ENCODE data around the gene IGSF8.

Gene IGSF8, protein sequence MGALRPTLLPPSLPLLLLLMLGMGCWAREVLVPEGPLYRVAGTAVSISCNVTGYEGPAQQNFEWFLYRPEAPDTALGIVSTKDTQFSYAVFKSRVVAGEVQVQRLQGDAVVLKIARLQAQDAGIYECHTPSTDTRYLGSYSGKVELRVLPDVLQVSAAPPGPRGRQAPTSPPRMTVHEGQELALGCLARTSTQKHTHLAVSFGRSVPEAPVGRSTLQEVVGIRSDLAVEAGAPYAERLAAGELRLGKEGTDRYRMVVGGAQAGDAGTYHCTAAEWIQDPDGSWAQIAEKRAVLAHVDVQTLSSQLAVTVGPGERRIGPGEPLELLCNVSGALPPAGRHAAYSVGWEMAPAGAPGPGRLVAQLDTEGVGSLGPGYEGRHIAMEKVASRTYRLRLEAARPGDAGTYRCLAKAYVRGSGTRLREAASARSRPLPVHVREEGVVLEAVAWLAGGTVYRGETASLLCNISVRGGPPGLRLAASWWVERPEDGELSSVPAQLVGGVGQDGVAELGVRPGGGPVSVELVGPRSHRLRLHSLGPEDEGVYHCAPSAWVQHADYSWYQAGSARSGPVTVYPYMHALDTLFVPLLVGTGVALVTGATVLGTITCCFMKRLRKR

GRCh38 chr1:160097911-160098851, at the start of gene IGSF8:
IGSF8 (minus strand) TSS chr1:160098619; CDS start chr1:160098472, 147 bp downstream.
- DNase-seq: peak in 1 of 2 experiments; percentile 47

GRCh38 chr1:160148121-160148520, 49.7 kb upstream of the IGSF8 start:
- DNase-seq: no peak

GRCh38 chr1:160146107-160146506, 47.7 kb upstream of the IGSF8 start:
- DNase-seq: no peak

DNA sequence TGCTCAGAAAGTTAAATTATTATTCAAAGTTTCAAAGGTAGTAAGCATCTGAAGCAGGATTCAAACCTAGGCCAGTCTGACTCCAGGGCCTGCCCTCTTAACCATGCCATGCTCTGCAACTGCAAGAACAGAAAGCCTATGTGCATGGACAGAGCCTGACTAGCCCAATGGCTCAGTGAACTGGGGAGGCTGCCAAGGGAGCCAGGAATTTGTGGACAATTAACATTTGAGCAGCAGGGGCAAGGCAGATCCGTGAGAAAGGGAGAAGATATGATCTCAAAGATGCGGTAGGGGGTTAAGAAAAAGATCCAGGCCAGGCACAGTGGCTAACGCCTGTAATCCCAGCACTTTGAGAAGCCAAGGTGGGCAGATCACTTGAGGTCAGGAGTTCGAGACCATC, 46.5 kb upstream of the IGSF8 start:
- DNase-seq: no peak

- no peak for DNase-seq
Observed at GRCh38 chr1:160143695-160144094, 45.3 kb upstream of the IGSF8 start.

GRCh38 chr1:160139840-160140239, 41.4 kb upstream of the IGSF8 start:
- no peak for DNase-seq

GRCh38 chr1:160137216-160137862, 38.9 kb upstream of the IGSF8 start:
- no peak for DNase-seq

- no peak for DNase-seq
Observed at GRCh38 chr1:160136926-160137200, 38.4 kb upstream of the IGSF8 start.

DNA sequence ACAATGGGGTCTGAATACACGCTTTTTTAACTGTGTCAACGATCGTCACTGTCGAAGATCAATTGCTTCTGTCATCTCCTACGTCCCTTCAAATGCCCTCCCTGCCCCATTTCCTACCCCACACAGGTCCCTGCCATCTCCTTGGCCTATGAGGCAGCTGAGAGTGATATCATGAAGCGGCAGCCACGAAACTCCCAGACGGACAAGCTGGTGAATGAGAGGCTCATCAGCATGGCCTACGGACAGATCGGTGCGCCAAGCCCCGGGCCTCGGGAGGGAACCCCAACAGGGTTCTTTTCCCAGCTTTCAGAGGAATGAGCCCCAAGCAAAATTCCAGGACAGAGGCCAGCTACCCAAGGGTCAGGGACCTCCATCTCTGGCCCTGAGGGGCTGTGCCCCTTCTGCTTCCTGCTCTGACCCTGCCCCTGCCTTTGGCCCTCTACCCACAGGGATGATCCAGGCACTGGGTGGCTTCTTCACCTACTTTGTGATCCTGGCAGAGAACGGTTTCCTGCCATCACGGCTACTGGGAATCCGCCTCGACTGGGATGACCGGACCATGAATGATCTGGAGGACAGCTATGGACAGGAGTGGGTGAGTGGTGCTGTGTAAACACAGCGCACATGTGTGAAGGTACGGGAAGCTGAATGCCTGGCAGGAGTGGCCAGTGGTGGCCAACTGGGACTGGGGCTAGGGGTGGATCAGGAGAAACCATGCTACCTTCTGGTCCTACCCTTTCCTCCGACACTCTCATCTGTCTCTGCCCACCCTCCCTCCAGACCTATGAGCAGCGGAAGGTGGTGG, 37.9 kb upstream of the IGSF8 start:
- DNase-seq: no peak

GRCh38 chr1:160134791-160135572, 36.6 kb upstream of the IGSF8 start:
- no peak for DNase-seq

DNA sequence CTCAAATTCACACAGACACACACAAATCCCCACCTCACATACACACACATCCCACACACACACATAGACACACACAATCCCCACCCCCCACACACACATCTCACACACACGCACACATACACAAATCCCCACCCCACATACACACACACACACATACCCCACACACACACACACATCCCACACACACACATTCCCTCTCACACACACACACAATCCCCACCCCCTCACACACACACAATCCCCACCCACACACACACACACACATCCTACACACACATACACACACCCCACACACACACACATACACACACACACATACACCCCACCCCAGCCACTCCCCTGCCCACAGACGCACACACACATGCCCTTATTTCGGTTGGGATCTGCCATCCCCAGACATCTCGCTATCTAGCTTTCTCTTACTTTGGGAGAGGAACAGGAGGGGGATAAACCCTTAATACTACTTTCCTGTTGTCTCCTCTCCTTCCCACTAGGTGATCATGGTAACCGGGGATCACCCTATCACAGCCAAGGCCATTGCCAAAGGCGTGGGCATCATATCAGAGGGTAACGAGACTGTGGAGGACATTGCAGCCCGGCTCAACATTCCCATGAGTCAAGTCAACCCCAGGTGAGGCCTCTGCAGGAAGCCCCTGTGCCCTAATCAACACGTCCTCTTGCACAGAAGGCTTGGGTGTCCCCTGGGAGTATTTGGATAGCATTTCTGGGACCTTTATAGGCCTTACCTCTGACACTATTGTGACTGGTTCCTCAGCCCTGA, 35.8 kb upstream of the IGSF8 start:
- no peak for DNase-seq

- no peak for DNase-seq
Observed at GRCh38 chr1:160131803-160132565, 33.6 kb upstream of the IGSF8 start.

- DNase-seq: no peak
Observed at GRCh38 chr1:160130939-160131338, 32.5 kb upstream of the IGSF8 start.

DNA sequence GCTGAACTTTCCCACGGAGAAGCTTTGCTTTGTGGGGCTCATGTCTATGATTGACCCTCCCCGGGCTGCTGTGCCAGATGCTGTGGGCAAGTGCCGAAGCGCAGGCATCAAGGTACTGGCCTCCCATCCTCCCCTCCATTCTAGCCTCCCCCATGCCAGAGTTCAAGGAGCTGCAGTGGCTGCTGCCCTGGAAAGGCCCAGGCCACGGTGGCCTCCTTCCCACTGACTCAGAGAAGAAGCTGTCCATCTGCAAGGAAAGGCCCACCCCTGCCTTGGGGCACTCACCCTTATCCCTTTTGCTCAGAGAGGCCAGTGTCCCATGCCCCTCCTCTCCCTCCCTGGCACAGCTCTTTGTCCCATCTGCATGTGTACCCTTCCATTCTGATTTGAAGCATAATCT, 32.1 kb upstream of the IGSF8 start:
- no peak for DNase-seq

- DNase-seq: no peak
Observed at GRCh38 chr1:160129966-160130365, 31.5 kb upstream of the IGSF8 start.

DNA sequence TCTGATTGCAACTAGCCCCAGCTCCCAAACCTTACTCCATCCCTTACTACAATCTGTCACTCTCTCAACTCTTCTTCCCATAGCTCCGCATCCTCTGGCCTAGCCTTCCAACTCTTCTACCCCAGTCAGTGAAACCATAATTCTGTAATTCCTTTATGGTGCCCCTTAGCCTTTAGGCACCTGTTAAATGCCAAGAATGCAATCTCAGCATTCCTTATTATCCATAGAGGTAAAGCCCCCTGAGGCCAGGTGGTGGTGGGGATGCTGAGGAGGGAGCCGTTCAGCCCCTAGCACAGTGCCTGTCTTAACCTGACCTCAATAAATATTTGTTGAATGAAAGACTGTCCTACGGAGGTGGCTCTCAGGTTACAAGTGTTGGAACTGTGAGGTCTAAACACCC, 31.1 kb upstream of the IGSF8 start:
- no peak for DNase-seq

DNA sequence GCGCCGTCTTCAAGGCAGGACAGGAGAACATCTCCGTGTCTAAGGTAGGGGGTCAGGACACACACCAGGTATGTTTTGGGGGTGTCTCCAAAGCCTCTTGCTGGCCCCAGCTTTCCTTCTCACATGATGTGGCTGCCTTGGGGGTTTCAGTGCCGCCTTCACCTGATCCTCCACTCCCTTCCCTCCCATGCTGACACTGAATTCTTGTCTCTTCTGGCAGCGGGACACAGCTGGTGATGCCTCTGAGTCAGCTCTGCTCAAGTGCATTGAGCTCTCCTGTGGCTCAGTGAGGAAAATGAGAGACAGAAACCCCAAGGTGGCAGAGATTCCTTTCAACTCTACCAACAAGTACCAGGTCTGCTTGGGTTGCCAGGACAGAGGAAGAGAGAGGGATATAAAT, 30.6 kb upstream of the IGSF8 start:
- no peak for DNase-seq

- no peak for DNase-seq
Observed at GRCh38 chr1:160128636-160129035, 30.2 kb upstream of the IGSF8 start.

DNA sequence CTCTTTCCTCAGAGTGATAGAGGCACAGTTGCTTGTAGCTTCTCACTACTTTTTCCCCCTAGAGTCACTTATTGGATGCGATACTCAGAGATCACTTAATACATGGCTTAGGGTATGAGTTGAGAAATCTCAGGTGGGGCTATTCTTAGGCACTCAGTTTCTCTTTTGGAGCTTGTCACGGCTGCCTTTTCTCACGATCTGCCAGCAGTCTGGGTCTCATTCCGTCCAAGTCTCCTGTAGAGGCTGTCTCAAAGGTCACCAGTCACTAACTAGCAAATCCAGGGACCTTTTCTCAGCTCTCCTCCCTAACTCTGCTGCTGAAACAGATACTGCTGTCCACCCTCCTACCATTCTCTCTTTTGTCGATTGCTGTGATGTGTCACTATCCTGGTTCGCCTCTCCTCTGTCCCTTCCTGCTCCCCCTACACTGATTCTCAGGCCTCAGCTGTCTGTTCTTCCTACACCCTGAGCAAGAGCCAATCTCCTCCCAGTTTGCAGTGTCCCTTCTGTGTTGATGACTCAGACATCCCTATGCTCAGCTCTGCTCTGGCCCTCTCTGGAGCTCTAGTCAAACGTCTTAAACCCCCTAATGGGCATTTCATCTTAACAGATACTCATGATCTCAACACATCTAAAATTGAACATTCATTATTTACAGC, 29.6 kb upstream of the IGSF8 start:
- no peak for DNase-seq

Data from SW 1271 (cell line).